HG03103 (cell line): Measurements from ENCODE around the gene FRS2.
A peak's percentile ranks its signal among the peaks of the same experiment; 100 is the strongest.

ENCODE experiments used
- ATAC-seq: cut with Tn5 transposase; IDR thresholded peaks from one replicate; pipeline ENCODE4 v1.9.1; 2021; ENCODE audit warnings: low read depth; ENCODE audit not compliant: unreplicated experiment

The FRS2 gene

GRCh38 chr12:69523433-69524330, 53.5 kb downstream of the FRS2 start:
- ATAC-seq = no peak

- no peak for ATAC-seq
These were observed 54.1 kb downstream of the FRS2 start for GRCh38 chr12:69524331-69524630.

GRCh38 chr12:69524755-69525469, 54.7 kb downstream of the FRS2 start:
- ATAC-seq = no peak

GRCh38 chr12:69527506-69528272, 57.5 kb downstream of the FRS2 start:
- no peak for ATAC-seq

- ATAC-seq = no peak
These were observed 58.8 kb downstream of the FRS2 start for GRCh38 chr12:69529021-69529420.

- no peak for ATAC-seq
These were observed 63.7 kb downstream of the FRS2 start for GRCh38 chr12:69533844-69534243.

GRCh38 chr12:69534389-69534822, 64.2 kb downstream of the FRS2 start:
- peak; percentile 80 for ATAC-seq

- no peak for ATAC-seq
These were observed 70.8 kb downstream of the FRS2 start for GRCh38 chr12:69540987-69541386.

- no peak for ATAC-seq
These were observed 73.9 kb downstream of the FRS2 start for GRCh38 chr12:69544087-69544486.

GRCh38 chr12:69545081-69545480, 74.9 kb downstream of the FRS2 start:
- ATAC-seq = no peak

GRCh38 chr12:69546693-69547438, 76.7 kb downstream of the FRS2 start:
- ATAC-seq = no peak

- ATAC-seq = no peak
These were observed 78.5 kb downstream of the FRS2 start for GRCh38 chr12:69548687-69549086.

GRCh38 chr12:69550569-69551350, 80.6 kb downstream of the FRS2 start:
- no peak for ATAC-seq

GRCh38 chr12:69553628-69554248, 83.5 kb downstream of the FRS2 start:
- no peak for ATAC-seq

- no peak for ATAC-seq
These were observed 85.3 kb downstream of the FRS2 start for GRCh38 chr12:69555461-69555860.

- no peak for ATAC-seq
These were observed 86.2 kb downstream of the FRS2 start for GRCh38 chr12:69556383-69556782.

GRCh38 chr12:69563166-69563762, 93.1 kb downstream of the FRS2 start:
- no peak for ATAC-seq

GRCh38 chr12:69566603-69567002, 96.4 kb downstream of the FRS2 start:
- ATAC-seq = no peak

GRCh38 chr12:69569236-69569635, 99.0 kb downstream of the FRS2 start:
- no peak for ATAC-seq
